Endodermal cell (in vitro differentiated cells): ENCODE data around the gene DYNLT2B. TPM values are rescaled to one million over a fixed set of nuclear protein-coding genes. Genes with fewer than 3 reads are reported as not detected.

ENCODE experiments used
- DNase-seq: peaks from one replicate; pipeline ENCODE4 v3.0.0-alpha.2; 2017
- H3K27ac ChIP-seq: 2 replicates; pipeline ENCODE4 v1.5.1; 2013; ENCODE audit warnings: mild to moderate bottlenecking, low read depth, low read length, moderate library complexity
- H3K27me3 ChIP-seq: 2 replicates; pipeline ENCODE4 v1.6.1; 2013; ENCODE audit warnings: mild to moderate bottlenecking, low read length, moderate library complexity; ENCODE audit not compliant: insufficient read depth, control insufficient read depth, poor library complexity, severe bottlenecking
- H3K36me3 ChIP-seq: 2 replicates; pipeline ENCODE4 v1.7.0; 2013; ENCODE audit warnings: mild to moderate bottlenecking, low read length, moderate library complexity; ENCODE audit not compliant: control insufficient read depth, insufficient read depth
- H3K4me1 ChIP-seq: one replicate; pipeline ENCODE4 v1.7.0; 2013; ENCODE audit warnings: low read length; ENCODE audit not compliant: control insufficient read depth, insufficient read depth
- H3K4me3 ChIP-seq: 2 replicates; pipeline ENCODE4 v1.5.1; 2013; ENCODE audit warnings: mild to moderate bottlenecking, low read length, moderate library complexity
- H3K9ac ChIP-seq: 2 replicates; pipeline ENCODE4 v1.6.1; 2013; ENCODE audit warnings: mild to moderate bottlenecking, low read length, moderate library complexity; ENCODE audit not compliant: poor library complexity, severe bottlenecking; ENCODE audit errors: extremely low read depth
- H3K9me3 ChIP-seq: 2 replicates; pipeline ENCODE4 v1.6.1; 2013; ENCODE audit warnings: mild to moderate bottlenecking, low read length, moderate library complexity; ENCODE audit not compliant: control insufficient read depth
- H3K27ac Mint-ChIP-seq: 2 replicates; pipeline ENCODE4 v1.8.0; 2020; ENCODE audit warnings: mixed read lengths
- H3K27me3 Mint-ChIP-seq: 2 replicates; pipeline ENCODE4 v1.8.0; 2021; ENCODE audit warnings: mild to moderate bottlenecking, mixed read lengths; ENCODE audit not compliant: insufficient read depth
- H3K36me3 Mint-ChIP-seq: 2 replicates; pipeline ENCODE4 v1.8.0; 2020; ENCODE audit warnings: low read depth, mixed read lengths
- H3K4me1 Mint-ChIP-seq: 2 replicates; pipeline ENCODE4 v1.8.0; 2020; ENCODE audit warnings: mixed read lengths
- H3K4me3 Mint-ChIP-seq: 2 replicates; pipeline ENCODE4 v1.8.0; 2020; ENCODE audit warnings: mild to moderate bottlenecking, moderate library complexity, mixed read lengths
- H3K9me3 Mint-ChIP-seq: 2 replicates; pipeline ENCODE4 v1.8.0; 2020; ENCODE audit warnings: mild to moderate bottlenecking, mixed read lengths
- CTCF ChIP-seq: fragments of 200-600 bp; sonication (generic); conservative IDR thresholded peaks from 2 replicates; pipeline ENCODE4 v1.5.0; 2021; ENCODE audit warnings: antibody characterized with exemption, mild to moderate bottlenecking
- WGBS, 2 experiments: methylation state at CpG; one replicate each; pipeline versions ENCODE4 v1.1.5 to v1.1.7; 2013; ENCODE audit warnings: missing lambda C conversion rate in 2 of 2, mixed read lengths in 1 of 2; ENCODE audit not compliant: insufficient coverage in 1 of 2, insufficient read length in 1 of 2; 5-methylcytosine and 5-hydroxymethylcytosine counted together
- total RNA-seq, 2 donors: library from RNA; stranded (reverse); fragmentation: NEBNext Ultra II Directional in 1 of 2; extraction: Animal tissue kit (Norgen Biotek cat#: 25700) in 1 of 2; gene quantifications; 2 replicates in 1 of 2; 3 replicates in 1 of 2; pipeline ENCODE4 v1.2.1, GENCODE V29; 2021

The DYNLT2B gene
- total RNA-seq, 2 donors from 2014 or later: 22.6 to 45.5 TPM

DNA sequence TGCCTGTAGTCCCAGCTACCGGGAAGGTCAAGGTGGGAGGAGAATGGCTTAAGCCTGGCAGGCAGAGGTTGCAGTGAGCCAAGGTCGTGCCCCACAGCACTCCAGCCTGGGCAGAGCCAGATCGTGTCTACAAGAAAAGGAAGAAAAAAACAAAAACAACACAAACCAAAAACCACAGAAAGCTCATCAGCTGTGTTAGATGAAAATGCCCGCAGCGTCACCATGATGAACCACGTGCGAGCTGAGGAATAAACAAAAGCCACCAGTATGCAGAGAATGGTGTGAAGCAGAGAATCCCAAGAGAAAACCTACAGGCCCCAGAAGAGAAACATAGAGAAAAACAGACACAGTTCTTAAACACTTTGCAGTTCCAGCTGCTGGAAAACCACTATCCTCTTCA is 39.9 kb upstream of the DYNLT2B start:
- Mint-ChIP-seq H3K9me3 (no peaks in the 10 kb centered on the region), H3K27me3 (no peaks in the 10 kb centered on the region), H3K36me3 (peaks cover 74% of the 10 kb centered on the region), H3K4me3 (no peak overlapping the region), H3K4me1 (no peaks in the 10 kb centered on the region), H3K27ac (peak overlapping the region; percentile 42)
- H3K9me3 ChIP-seq: no peaks in the 10 kb centered on the region
- 98 to 100% methylated on average over 4 to 7 of the region's 7 CpGs for WGBS, 2 experiments
- H3K4me3 ChIP-seq: no peak overlapping the region
- H3K36me3 ChIP-seq: peaks cover 88% of the 10 kb centered on the region
- no peak overlapping the region for H3K27ac ChIP-seq
- no peak for DNase-seq
- no peak for TF ChIP-seq CTCF
- H3K9ac ChIP-seq: no peak overlapping the region
- H3K4me1 ChIP-seq: no peaks in the 10 kb centered on the region
- no peaks in the 10 kb centered on the region for H3K27me3 ChIP-seq

DNA sequence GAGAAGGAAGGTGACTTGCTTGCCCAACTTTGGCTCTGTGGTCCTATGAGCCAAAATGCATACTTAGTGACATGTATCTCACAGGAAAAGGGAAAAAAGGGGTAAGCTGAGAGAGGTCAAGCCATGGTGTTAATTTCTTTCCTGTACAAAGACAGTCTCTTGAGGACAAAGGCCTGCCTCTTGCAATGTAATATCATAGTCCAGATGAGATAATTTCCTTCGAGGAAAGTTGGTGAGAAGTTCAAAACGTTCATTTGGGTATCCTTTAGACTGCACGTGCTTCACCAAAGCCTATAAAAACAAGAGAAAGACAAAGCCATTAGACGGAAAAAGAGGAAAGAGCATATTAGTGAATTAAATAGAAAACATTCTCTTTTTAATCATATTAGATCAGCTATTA is 38.5 kb upstream of the DYNLT2B start:
- Histone ChIP-seq H3K36me3 (peaks cover 80% of the 10 kb centered on the region), H3K4me1 (no peaks in the 10 kb centered on the region), H3K27ac (no peak overlapping the region), H3K9me3 (no peaks in the 10 kb centered on the region), H3K4me3 (no peak overlapping the region), H3K27me3 (no peaks in the 10 kb centered on the region), H3K9ac (no peak overlapping the region)
- Mint-ChIP-seq H3K4me1 (no peaks in the 10 kb centered on the region), H3K4me3 (no peak overlapping the region), H3K27ac (peak overlapping the region; percentile 15), H3K9me3 (no peaks in the 10 kb centered on the region), H3K27me3 (no peaks in the 10 kb centered on the region), H3K36me3 (peaks cover 65% of the 10 kb centered on the region)
- WGBS, 2 experiments: 90 to 100% methylated on average over 3 to 4 of the region's 4 CpGs
- no peak for TF ChIP-seq CTCF
- no peak for DNase-seq

DNA sequence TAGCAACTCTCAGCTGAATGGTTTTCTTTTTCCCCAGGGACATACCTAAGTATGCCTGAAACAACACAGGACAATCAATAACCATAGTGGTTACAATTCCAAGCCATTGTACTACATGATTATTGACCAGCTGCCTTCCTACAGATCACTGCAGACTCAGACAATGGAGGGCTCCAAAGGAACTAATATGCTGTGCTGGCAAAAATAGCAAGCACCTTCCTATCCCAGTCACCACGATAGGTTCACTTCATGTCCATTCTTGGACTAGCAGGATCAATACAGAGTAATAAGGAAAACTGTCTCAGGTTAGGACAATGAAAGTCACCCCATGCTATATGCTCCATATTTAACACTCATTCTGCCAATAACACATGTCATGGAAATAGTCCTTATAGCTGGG is 37.6 kb upstream of the DYNLT2B start:
- Mint-ChIP-seq H3K27ac (peak overlapping the region; percentile 15), H3K4me3 (no peak overlapping the region), H3K36me3 (peaks cover 57% of the 10 kb centered on the region), H3K4me1 (no peaks in the 10 kb centered on the region), H3K9me3 (no peaks in the 10 kb centered on the region), H3K27me3 (no peaks in the 10 kb centered on the region)
- 97 to 100% methylated on average over 1 of the region's 1 CpG for WGBS, 2 experiments
- Histone ChIP-seq H3K9ac (no peak overlapping the region), H3K4me3 (no peak overlapping the region), H3K27ac (no peak overlapping the region), H3K9me3 (no peaks in the 10 kb centered on the region), H3K36me3 (peaks cover 75% of the 10 kb centered on the region), H3K27me3 (no peaks in the 10 kb centered on the region), H3K4me1 (no peaks in the 10 kb centered on the region)
- no peak for DNase-seq
- TF ChIP-seq CTCF: no peak
